ENCODE results near the gene UBE3C.

DNA sequence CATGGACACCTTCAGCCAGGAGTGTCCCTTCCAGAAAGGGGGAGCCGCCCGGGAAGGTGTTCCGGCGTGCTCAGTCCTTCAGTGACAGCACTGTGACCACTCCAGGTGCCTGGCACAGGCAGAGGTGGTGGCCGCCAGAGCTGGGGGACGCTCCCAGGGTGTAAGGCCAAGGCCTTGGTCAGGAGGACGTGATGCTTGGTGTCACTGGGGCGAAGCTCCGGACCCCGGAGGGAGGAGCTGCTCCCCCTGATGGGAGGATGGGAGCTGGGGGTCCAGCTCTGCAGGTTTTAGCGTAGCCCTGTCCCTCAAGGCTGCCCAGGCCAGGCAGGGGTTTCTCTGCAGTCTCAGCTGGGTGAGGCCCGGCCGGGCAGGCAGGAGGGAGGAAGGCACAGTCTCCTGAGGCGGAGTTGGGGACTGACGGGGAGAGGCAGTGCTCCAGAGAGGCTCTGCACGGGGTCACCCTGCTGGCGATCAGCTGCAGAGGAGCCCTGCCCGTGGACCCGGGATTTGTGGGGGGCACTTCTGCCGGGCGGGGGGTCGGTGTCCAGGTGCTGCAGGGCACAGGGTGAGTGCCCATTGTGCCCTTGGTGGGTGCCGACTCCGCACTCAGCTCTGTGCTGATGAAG lies 141.6 kb downstream of the UBE3C start:
- TF ChIP-seq, protein P1, sequence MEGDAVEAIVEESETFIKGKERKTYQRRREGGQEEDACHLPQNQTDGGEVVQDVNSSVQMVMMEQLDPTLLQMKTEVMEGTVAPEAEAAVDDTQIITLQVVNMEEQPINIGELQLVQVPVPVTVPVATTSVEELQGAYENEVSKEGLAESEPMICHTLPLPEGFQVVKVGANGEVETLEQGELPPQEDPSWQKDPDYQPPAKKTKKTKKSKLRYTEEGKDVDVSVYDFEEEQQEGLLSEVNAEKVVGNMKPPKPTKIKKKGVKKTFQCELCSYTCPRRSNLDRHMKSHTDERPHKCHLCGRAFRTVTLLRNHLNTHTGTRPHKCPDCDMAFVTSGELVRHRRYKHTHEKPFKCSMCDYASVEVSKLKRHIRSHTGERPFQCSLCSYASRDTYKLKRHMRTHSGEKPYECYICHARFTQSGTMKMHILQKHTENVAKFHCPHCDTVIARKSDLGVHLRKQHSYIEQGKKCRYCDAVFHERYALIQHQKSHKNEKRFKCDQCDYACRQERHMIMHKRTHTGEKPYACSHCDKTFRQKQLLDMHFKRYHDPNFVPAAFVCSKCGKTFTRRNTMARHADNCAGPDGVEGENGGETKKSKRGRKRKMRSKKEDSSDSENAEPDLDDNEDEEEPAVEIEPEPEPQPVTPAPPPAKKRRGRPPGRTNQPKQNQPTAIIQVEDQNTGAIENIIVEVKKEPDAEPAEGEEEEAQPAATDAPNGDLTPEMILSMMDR (IDR thresholded peaks at IDR 0.05; ENCODE audit: low read length): no peak
- TF ChIP-seq EZH2 (IDR thresholded peaks at IDR 0.05; ENCODE audit: borderline replicate concordance, low read length): no peak

Data from OCI-LY1 (cell line).